ENCODE results near the gene IL18.
"Not testable (repeated sequence)": the region's sequence is repeated elsewhere in the genome, so short reads cannot be mapped to it uniquely, and the experiment has no call there.

IL18 gene

DNA sequence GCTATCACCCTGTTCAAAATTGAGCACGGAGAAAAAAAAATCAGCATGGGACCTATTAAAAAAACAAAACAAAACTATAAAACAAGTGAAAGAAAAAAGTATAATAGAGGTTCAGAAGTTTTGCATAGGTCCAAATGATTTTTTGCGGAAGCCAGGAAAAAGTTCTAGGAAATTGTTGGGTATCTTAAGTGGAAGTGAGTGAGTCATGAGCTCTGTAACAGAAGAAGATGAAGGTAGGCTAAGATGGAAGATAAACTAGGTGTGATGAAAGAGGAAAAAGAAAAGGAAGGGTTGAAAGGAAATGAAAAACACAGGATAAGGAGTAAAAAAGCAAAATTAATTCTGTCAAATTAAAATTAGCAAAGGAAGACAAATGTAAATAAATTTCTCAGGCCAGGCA is 49.4 kb downstream of the IL18 start:
- DNase-seq: no peak

GRCh38 chr11:112113539-112114457 is 50.1 kb downstream of the IL18 start:
- no peak for DNase-seq

DNA sequence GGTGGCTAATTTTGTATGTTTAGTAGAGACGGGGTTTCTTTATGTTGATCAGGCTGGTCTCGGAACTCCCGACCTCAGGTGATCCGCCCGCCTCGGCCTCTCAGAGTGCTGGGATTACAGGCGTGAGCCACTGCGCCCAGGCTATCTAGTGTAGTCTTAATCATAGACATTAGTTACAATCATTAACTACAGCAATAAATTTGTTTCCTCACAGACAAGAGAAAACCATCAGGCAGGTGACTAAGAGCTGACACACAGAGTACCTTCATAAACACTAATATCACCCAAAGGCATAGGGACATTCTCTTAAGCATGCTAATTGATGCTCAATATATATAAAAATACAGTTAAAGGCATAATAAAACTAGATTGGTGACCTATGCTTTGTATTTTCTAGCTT is 57.8 kb downstream of the IL18 start:
- DNase-seq: no peak

DNA sequence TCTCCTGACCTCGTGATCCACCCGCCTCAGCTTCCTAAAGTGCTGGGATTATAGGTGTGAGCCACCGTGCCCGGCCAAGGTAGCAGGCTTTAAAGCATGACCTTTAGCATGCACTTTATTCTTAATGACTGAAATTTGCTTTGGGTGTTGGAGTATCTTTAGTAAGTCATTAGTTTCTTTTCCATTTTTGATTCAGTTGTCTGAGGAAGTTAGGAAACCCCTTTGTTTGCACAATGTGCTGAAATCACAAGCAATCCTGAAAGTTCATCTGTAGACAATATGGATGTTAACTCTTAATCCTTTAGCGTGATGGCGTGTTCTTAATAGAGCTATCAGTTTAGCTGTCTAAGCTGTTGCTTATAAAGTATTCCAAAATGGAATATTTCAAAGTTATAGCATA is 60.4 kb downstream of the IL18 start:
- DNase-seq: no peak

DNA sequence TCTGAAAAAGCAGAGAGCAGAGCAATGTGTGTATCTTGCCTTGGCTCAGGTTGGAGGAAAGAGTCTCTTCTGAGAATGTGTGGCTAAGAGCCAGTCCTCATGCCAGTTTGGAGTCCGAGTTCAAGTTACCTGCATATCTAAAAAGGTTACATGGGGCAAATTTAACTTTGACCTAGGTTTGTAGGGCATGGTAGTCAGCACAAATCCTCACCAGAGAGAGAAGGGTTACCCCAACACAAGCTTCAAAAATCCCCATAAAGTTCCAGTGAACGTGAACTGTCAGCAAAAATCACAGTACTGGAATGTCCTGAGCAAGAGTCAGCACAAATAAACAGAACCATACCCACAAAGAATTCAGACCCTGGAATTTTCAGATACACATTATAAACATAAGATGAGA is 63.4 kb downstream of the IL18 start:
- no peak for DNase-seq

DNA sequence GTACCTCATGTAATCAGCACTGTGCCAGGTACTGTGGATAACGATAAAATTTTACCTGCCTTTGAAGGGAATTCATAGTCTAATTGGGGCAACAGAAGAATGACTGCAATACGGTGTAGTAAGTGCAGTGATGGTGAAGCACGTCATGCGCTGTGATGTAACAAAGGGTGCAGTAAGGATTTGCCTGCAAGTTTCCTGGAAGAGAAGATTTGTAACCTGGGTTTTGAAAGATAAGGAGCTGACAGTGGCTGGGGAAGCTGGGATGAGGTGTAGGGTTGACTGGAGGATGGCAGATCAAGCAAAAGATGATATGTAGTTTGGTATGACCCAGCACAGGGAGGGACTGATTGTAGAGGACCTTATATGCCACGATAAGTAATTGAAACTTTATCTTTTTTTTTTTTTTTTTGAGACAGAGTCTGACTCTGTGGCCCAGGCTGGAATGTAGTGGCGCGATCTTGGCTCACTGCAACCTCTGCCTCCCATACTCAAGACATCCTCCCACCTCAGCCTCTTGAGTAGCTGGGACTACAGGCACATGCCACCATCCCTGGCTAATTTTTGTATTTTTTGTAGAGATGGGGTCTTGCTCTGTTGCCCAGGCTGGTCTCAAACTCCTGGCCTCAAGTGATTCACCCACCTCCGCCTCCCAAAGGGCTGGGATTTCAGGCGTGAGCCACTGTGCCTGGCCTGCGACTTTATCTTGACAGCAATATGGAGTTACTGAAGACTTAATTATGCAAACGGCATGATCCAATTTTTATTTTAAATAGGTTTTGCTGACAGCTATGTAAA is 66.0 kb downstream of the IL18 start:
- no peak for DNase-seq

GRCh38 chr11:112096194-112096593 is 67.7 kb downstream of the IL18 start:
- no peak for DNase-seq

DNA sequence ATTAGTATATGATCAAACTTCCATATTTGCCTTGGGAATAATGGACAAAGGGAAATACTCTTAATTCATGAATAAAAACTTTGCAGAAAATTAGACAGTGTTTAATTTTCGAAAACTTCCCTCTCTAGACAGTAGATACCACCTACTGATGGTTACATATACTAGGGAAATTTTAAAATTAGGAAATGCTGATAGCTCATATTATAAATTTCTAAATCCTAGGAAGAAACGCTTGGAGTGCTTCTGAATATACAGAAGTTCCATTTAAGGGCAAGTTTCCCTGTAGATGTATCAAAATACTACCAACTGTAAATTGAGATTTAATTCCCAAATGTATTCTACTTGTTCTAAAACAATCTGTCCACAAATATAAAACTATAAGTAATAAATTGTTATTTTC is 68.6 kb downstream of the IL18 start:
- DNase-seq: not testable (repeated sequence)
